IPS DF 19.7 (cell line): ENCODE results near the gene POGLUT3.

Source experiments
- DNase-seq: peaks from one replicate; pipeline ENCODE4 v3.0.0-alpha.2; 2013; ENCODE audit warnings: low read depth, low spot score

POGLUT3 gene

DNA sequence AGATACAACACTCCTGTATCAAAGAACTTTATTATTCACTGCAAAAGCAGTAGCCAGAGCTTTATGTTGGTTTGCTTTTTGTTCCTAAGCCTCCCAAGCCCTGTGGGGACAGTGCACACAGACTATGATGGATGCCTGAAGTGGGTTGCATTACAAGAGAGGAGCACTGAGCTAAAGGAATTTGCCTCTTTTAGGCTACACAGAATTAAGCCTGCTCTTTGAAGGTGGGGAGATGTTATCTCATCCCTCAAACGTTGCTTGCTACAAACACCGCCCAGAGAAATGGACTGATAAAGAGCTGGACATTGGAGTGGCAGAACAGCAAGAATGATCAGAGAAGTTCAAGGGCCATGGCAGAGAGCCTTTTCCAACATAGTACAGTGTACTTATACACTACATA, 2.5 kb upstream of the POGLUT3 start:
- DNase-seq = no peak

- no peak for DNase-seq
These were observed 2.0 kb upstream of the POGLUT3 start for GRCh38 chr11:108500169-108500568.

GRCh38 chr11:108498816-108499408, 728 bp upstream of the POGLUT3 start:
- no peak for DNase-seq

DNA sequence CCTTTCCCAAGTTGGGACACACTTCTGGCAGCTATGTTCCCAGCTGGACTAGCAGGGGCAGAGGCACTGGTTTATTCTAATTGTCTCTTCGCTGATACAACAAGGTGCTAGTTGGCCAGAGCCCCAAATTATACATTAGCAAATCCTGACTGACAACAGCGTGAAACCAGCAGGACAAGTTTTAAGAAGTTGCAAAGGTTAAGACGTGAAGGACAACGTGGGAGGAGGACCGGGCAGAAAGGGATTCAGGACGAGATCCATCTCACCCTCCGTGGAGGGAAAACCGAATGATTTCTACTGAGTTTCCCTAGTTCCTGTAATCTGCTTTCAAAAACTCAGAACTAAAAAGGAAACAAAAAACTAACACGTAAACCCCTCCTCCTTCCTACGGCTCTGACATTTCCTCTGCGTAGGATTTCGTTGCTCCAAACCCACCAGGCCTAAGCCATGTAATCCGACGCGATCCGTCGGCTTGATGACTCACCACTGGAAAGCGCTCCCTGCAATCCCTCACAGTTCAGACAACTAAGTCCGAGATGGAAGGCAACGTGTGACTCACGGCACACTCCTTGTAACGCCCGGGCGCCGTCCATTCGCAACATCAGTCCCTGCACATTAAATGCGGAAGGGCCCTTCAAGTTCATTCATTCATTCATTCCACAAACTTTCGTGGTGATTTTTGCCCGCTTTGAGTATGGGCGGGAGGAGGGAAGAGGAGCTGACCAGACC, 703 bp downstream of the POGLUT3 start:
- DNase-seq = peak; percentile 86

GRCh38 chr11:108496643-108497256, 1.4 kb downstream of the POGLUT3 start:
- DNase-seq = no peak

DNA sequence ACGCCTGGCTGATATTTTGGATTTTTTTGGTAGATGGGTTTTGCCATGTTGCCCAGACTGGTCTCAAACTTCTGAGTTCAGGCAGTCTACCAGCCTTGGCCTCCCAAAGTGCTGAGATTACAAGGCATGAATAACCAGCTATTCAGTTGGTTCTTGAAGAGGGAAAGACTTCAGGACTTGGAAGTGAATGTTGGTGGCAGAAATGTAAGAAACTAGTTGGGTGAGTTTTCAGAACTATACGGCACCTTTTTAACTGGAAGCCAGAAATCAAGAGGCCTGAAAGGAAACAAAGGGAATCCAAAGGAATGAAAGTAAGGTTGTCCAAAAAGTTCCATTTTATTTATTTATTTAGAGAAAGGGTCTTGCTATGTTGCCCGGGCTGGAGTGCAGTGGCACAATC, 2.9 kb downstream of the POGLUT3 start:
- DNase-seq = no peak

DNA sequence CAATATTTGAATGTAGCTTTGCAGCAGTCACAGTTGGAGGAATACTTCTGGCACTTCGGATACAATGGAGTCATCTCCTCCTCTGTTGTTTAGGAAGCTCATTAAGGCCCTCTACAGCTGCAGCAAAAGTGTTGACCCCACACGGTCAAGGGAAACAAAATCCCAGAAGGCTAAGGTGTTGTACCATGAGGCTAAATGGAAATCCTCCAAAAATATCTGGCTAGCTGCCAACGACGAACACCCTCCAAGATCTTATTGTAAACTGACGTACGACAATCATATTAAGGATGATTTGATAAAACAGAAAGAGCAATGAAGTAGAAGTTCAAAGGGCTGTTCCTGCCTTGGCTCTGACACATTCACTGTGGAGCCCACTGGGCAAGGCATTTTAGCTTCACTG, 4.0 kb downstream of the POGLUT3 start:
- no peak for DNase-seq

- DNase-seq = no peak
These were observed 6.2 kb downstream of the POGLUT3 start for GRCh38 chr11:108491936-108492335.

DNA sequence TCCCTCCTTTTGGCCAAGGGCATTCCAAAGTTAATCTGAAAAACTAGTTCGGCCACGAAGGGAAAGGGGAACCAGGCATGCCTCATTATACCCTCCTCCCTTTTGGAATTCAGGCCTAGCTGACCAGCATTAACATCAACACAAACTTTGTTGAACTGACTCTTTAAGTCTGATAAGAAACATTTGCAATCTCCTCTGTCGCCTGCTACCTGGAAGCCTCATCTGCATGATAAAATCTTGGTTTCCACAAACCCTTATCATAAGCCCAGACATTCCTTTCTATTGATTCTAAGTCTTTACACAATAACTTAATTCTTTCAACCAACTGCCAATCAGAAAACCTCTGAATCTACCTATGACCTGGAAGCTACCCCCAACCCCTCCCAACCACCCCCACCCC, 11.4 kb downstream of the POGLUT3 start:
- no peak for DNase-seq

GRCh38 chr11:108486331-108486730, 11.9 kb downstream of the POGLUT3 start:
- no peak for DNase-seq

DNA sequence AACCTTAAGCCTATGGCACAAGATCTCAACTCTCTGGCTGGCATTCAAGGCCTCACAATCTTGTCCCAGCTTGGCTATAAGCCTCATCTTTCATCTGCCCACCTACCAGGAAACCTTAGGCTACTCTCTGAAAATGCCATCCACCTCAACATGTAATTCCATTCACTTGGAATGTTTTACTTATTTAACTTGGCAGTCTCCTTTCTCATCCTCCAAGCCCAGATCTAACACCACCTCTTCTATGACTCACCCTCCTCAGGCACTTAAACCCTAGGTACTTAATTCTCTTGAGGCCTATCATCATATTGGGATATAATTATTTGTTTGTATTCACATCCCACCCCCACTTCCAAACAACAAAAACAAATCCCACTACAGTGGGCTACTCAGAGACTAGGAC, 15.0 kb downstream of the POGLUT3 start:
- DNase-seq = no peak

- DNase-seq = no peak
These were observed 23.3 kb downstream of the POGLUT3 start for GRCh38 chr11:108474664-108475463.

- DNase-seq = no peak
These were observed 25.5 kb downstream of the POGLUT3 start for GRCh38 chr11:108472681-108473080.

- DNase-seq = no peak
These were observed 29.7 kb downstream of the POGLUT3 start for GRCh38 chr11:108468478-108468864.

DNA sequence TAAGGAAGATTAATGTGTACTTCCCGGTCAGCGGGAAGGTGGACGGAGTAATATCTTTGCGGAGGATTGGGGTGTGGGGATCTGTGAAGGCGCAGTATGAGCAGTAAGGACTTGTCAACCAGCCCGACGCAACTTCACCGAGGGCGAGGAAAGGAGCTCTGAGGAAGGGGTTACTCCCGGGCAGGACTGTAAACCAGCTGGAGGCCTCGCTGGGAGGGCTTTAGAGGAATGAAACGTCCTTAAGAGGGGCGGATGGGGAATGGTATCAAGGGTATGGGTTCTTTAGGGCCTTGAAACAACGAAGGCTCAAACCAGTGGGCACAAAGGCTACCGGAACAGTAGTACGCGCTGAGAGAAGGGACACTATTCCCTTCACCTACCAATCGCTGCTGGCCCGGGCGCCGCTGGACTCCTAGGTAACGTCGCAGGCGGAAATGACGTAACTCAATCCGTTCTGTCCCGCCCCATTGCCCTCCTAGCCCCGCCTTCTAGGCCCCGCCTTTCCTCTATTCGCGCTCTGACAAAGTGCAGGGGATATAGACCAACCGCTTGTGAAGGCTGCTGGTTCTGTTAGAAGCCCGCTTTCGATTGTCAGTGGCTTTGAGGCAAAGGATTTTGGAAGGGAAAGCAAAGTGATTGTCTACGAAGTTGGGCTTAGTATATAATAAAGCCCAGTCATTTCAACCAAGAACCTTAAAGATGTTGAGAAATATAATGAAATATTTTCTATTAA, 30.9 kb downstream of the POGLUT3 start, which contains the start of gene C11orf65:
C11orf65 (minus strand) TSS at position 439 of the 733 bp plus-strand sequence. CDS start 5,970 bp downstream, outside the sequence.
- peak; percentile 84 for DNase-seq

- DNase-seq = no peak
These were observed 31.8 kb downstream of the POGLUT3 start for GRCh38 chr11:108466405-108466804.

- DNase-seq = no peak
These were observed 44.9 kb downstream of the POGLUT3 start for GRCh38 chr11:108453207-108453835.
